ENCODE measurements around the gene PEA15. TPM values are rescaled to one million over a fixed set of nuclear protein-coding genes. Genes with fewer than 3 reads are reported as not detected.

The PEA15 gene
- total RNA-seq, 3 donors from 2014 or later (not counting 1 experiment from before 2014, with no cell fraction given), result 25.3 to 27.9 (median 25.5) TPM

- Histone ChIP-seq H3K4me3 (ENCODE audit: low read length) (no peak overlapping the region), H3K27ac (ENCODE audit: low read length) (no peak overlapping the region), H3K4me1 (ENCODE audit: control insufficient read depth, insufficient read depth, low read length) (no peaks in the 10 kb centered on the region), H3K27me3 (ENCODE audit: control insufficient read depth, insufficient read depth, low read length) (no peaks in the 10 kb centered on the region), H3K9me3 (ENCODE audit: control insufficient read depth, insufficient read depth, low read length) (no peaks in the 10 kb centered on the region), H3K36me3 (ENCODE audit: control insufficient read depth, insufficient read depth, low read length) (peaks cover 79% of the 10 kb centered on the region)
- Mint-ChIP-seq H3K9me3 (no peaks in the 10 kb centered on the region), H3K4me1 (peaks cover 0 to 8% of the 10 kb centered on the region in 2 donors), H3K4me3 (no peak overlapping the region), H3K27me3 (ENCODE audit: low read depth in 2 of 2) (no peaks in the 10 kb centered on the region), H3K27ac (no peak overlapping the region), H3K36me3 (peaks cover 35% of the 10 kb centered on the region)
- intact Hi-C loops (cut with micrococcal nuclease), result no loop called here
- ATAC-seq, result no peak
- 100% methylated on average over 2 of the region's 2 CpGs for WGBS (ENCODE audit: insufficient coverage)
- TF ChIP-seq CTCF (IDR thresholded peaks at IDR 0.05), result no peak
- no peak for DNase-seq
Observed at GRCh38 chr1:160237558-160237957, 32.4 kb downstream of the PEA15 start.

- Histone ChIP-seq H3K27me3 (ENCODE audit: control insufficient read depth, insufficient read depth, low read length) (no peaks in the 10 kb centered on the region), H3K27ac (ENCODE audit: low read length) (no peak overlapping the region), H3K9me3 (ENCODE audit: control insufficient read depth, insufficient read depth, low read length) (no peaks in the 10 kb centered on the region), H3K36me3 (ENCODE audit: control insufficient read depth, insufficient read depth, low read length) (peaks cover 81% of the 10 kb centered on the region), H3K4me3 (ENCODE audit: low read length) (no peak overlapping the region), H3K4me1 (ENCODE audit: control insufficient read depth, insufficient read depth, low read length) (no peaks in the 10 kb centered on the region)
- Mint-ChIP-seq H3K27me3 (ENCODE audit: low read depth in 2 of 2) (no peaks in the 10 kb centered on the region), H3K4me3 (no peak overlapping the region), H3K36me3 (peaks cover 35% of the 10 kb centered on the region), H3K27ac (no peak overlapping the region), H3K9me3 (no peaks in the 10 kb centered on the region), H3K4me1 (peaks cover 0 to 9% of the 10 kb centered on the region in 2 donors)
- 96% methylated on average over 5 of the region's 5 CpGs for WGBS (ENCODE audit: insufficient coverage)
- ATAC-seq (no peak), DNase-seq (no peak)
- TF ChIP-seq CTCF (IDR thresholded peaks at IDR 0.05), result no peak
- intact Hi-C loops (cut with micrococcal nuclease), result no loop called here
Observed at GRCh38 chr1:160238408-160238807, 33.2 kb downstream of the PEA15 start.

- no peaks in the 10 kb centered on the region for H3K4me1 ChIP-seq (ENCODE audit: control insufficient read depth, insufficient read depth, low read length)
- H3K27ac Mint-ChIP-seq, result no peak overlapping the region
- no peak overlapping the region for H3K27ac ChIP-seq (ENCODE audit: low read length)
- no peak overlapping the region for H3K4me3 ChIP-seq (ENCODE audit: low read length)
- TF ChIP-seq CTCF (IDR thresholded peaks at IDR 0.05), result no peak
- H3K9me3 ChIP-seq (ENCODE audit: control insufficient read depth, insufficient read depth, low read length), result no peaks in the 10 kb centered on the region
- H3K27me3 ChIP-seq (ENCODE audit: control insufficient read depth, insufficient read depth, low read length), result no peaks in the 10 kb centered on the region
- ATAC-seq (no peak), DNase-seq (no peak)
- peaks cover 27% of the 10 kb centered on the region for H3K36me3 Mint-ChIP-seq
- H3K4me1 Mint-ChIP-seq, result peaks cover under 1 to 9% of the 10 kb centered on the region in 2 donors
- intact Hi-C loops (cut with micrococcal nuclease), result no loop called here
- peaks cover 74% of the 10 kb centered on the region for H3K36me3 ChIP-seq (ENCODE audit: control insufficient read depth, insufficient read depth, low read length)
- no peaks in the 10 kb centered on the region for H3K9me3 Mint-ChIP-seq
- 97% methylated on average over 24 of the region's 24 CpGs for WGBS (ENCODE audit: insufficient coverage)
- no peaks in the 10 kb centered on the region for H3K27me3 Mint-ChIP-seq (ENCODE audit: low read depth in 2 of 2)
- no peak overlapping the region for H3K4me3 Mint-ChIP-seq
Observed at GRCh38 chr1:160239582-160240299, 34.6 kb downstream of the PEA15 start.

GRCh38 chr1:160243767-160244166 is 38.6 kb downstream of the PEA15 start:
- Histone ChIP-seq H3K4me3 (ENCODE audit: low read length) (no peak overlapping the region), H3K9me3 (ENCODE audit: control insufficient read depth, insufficient read depth, low read length) (no peaks in the 10 kb centered on the region), H3K36me3 (ENCODE audit: control insufficient read depth, insufficient read depth, low read length) (peaks cover 43% of the 10 kb centered on the region), H3K27me3 (ENCODE audit: control insufficient read depth, insufficient read depth, low read length) (no peaks in the 10 kb centered on the region), H3K27ac (ENCODE audit: low read length) (no peak overlapping the region), H3K4me1 (ENCODE audit: control insufficient read depth, insufficient read depth, low read length) (no peaks in the 10 kb centered on the region)
- ATAC-seq (no peak), DNase-seq (no peak)
- Mint-ChIP-seq H3K9me3 (no peaks in the 10 kb centered on the region), H3K27me3 (ENCODE audit: low read depth in 2 of 2) (no peaks in the 10 kb centered on the region), H3K4me3 (no peak overlapping the region), H3K36me3 (peaks cover 19% of the 10 kb centered on the region), H3K27ac (peak overlapping the region in 1 of 2 donors; percentile 59), H3K4me1 (peaks cover 15 to 26% of the 10 kb centered on the region in 2 donors)
- intact Hi-C loops (cut with micrococcal nuclease), result no loop called here
- no peak for TF ChIP-seq CTCF (IDR thresholded peaks at IDR 0.05)

Data from natural killer cell (primary cell).